Ovary (tissue), 3 donors: ENCODE measurements around the gene DNAH3.

Source experiments
- CTCF ChIP-seq, 3 donors: fragments of 450-650 bp in 2 of 3; fragments of 200-600 bp in 1 of 3; IDR thresholded peaks; one replicate each; pipeline versions ENCODE4 v1.5.1 to v1.8.0; 2016 to 2022; ENCODE audit warnings: antibody characterized with exemption in 3 of 3, mild to moderate bottlenecking in 1 of 3
- POLR2A ChIP-seq: fragments of 450-650 bp; IDR thresholded peaks from one replicate; pipeline ENCODE4 v1.6.1; 2017; ENCODE audit warnings: antibody characterized with exemption, mild to moderate bottlenecking, moderate library complexity
- donor health status: DM: no; HTN: no; CAD: no.

- no peak for TF ChIP-seq CTCF (IDR thresholded peaks at IDR 0.05)
- no peak for TF ChIP-seq POLR2A
These were observed 252.7 kb downstream of the DNAH3 start for GRCh38 chr16:20897922-20898321.
